Brain microvascular endothelial cell (primary cell): ENCODE data around the gene PRDM16.

ENCODE experiments used
- DNase-seq: peaks from one replicate; pipeline ENCODE4 v3.0.0-alpha.2; 2020
- H3K27ac ChIP-seq: fragments of 250-450 bp; sonication (Bioruptor Pico); 2 replicates; pipeline ENCODE4 v1.5.1; 2020; ENCODE audit warnings: mild to moderate bottlenecking, moderate library complexity
- H3K27me3 ChIP-seq: fragments of 250-450 bp; sonication (Bioruptor Pico); replicated peaks from 2 replicates; pipeline ENCODE4 v1.5.1; 2020; ENCODE audit warnings: mild to moderate bottlenecking
- H3K36me3 ChIP-seq: fragments of 250-450 bp; sonication (Bioruptor Pico); replicated peaks from 2 replicates; pipeline ENCODE4 v1.5.1; 2020; ENCODE audit warnings: mild to moderate bottlenecking
- H3K4me3 ChIP-seq: 2 replicates; pipeline ENCODE4 v1.5.1; 2011; ENCODE audit warnings: low read depth, mild to moderate bottlenecking, control low read depth, low read length, moderate library complexity
- CTCF ChIP-seq: IDR thresholded peaks from 2 replicates; pipeline ENCODE4 v1.5.1; 2011; ENCODE audit warnings: low read depth, mild to moderate bottlenecking, moderate library complexity, low read length, control low read depth, inconsistent platforms; ENCODE audit errors: missing control alignments
- in situ Hi-C: cut with HindIII; loops from 2 replicates; pipeline ENCODE4 v1.10.0; 2017; ENCODE audit warnings: low sequenced_read_pairs, low pct_ligation_motif_present

The PRDM16 gene

GRCh38 chr1:3101124-3101939, 32.3 kb downstream of the PRDM16 start:
- H3K4me3 ChIP-seq = no peak overlapping the region
- H3K27ac ChIP-seq = no peak overlapping the region
- no peaks in the 10 kb centered on the region for H3K27me3 ChIP-seq
- TF ChIP-seq CTCF = no peak
- no peak for DNase-seq
- H3K36me3 ChIP-seq = no peaks in the 10 kb centered on the region
- in situ Hi-C loops = no loop called here

- Histone ChIP-seq H3K27me3 (no peaks in the 10 kb centered on the region), H3K36me3 (no peaks in the 10 kb centered on the region), H3K27ac (no peak overlapping the region), H3K4me3 (no peak overlapping the region)
- in situ Hi-C loops = no loop called here
- no peak for TF ChIP-seq CTCF
- no peak for DNase-seq
Observed at GRCh38 chr1:3102641-3103040, 33.6 kb downstream of the PRDM16 start.

- Histone ChIP-seq H3K4me3 (no peak overlapping the region), H3K36me3 (no peaks in the 10 kb centered on the region), H3K27ac (no peak overlapping the region), H3K27me3 (no peaks in the 10 kb centered on the region)
- no peak for TF ChIP-seq CTCF
- DNase-seq = no peak
- in situ Hi-C loops = no loop called here
Observed at GRCh38 chr1:3103967-3104677, 35.1 kb downstream of the PRDM16 start.

DNA sequence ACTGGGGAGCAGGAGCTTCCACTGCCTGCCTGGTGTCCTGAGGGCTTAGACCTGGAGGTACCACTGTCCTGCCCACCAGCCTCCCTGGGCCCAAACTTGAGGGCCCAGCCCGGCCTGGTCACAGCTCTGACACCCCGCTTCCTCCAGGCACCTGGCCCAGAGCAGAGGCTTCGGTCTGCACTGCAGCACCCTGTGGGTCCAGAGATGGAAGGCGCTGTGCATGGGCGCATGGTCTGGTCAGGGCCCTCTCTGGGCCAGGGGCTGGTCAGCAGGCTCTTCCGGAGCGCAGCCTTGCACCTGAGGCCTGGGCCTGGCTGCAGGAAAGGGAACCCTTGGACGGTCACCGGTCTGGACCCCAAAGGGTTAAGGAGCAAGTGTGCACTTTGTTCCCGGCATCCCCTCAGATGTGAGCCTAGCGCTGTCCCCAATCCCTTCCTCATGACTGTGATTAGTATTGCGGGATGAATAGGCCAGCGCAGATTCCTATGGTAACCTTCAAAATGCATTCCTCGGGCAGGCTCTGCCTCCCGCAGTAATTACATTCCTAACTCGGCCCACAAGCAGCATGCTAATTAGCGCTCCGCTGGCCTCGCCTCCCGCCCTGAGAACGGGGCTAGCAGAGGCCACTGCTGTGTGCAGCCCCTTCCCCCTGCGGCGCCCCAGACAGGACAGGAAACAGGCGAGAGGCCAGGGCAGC, 36.3 kb downstream of the PRDM16 start:
- TF ChIP-seq CTCF = no peak
- in situ Hi-C loops = no loop called here
- DNase-seq = no peak
- no peak overlapping the region for H3K4me3 ChIP-seq
- no peak overlapping the region for H3K27ac ChIP-seq
- no peaks in the 10 kb centered on the region for H3K27me3 ChIP-seq
- H3K36me3 ChIP-seq = no peaks in the 10 kb centered on the region

GRCh38 chr1:3106216-3106615, 37.2 kb downstream of the PRDM16 start:
- H3K36me3 ChIP-seq = no peaks in the 10 kb centered on the region
- H3K27me3 ChIP-seq = no peaks in the 10 kb centered on the region
- H3K27ac ChIP-seq = no peak overlapping the region
- H3K4me3 ChIP-seq = no peak overlapping the region
- no peak for TF ChIP-seq CTCF
- in situ Hi-C loops = no loop called here
- DNase-seq = no peak
